HepG2 (cell line): ENCODE data around the gene RPL35A.
"Not testable (repeated sequence)": the region's sequence is repeated elsewhere in the genome, so short reads cannot be mapped to it uniquely, and the experiment has no call there.

Experiments used
- FOXP1 ChIP-seq, 2 experiments: fragments of 450-650 bp in 1 of 2; IDR thresholded peaks; 2 replicates each; pipeline ENCODE4 v1.6.1; 2017 to 2018; ENCODE audit warnings: antibody characterized with exemption in 1 of 2
- POLR2G ChIP-seq: fragments of 200-400 bp; formaldehyde crosslinking; IDR thresholded peaks from 2 replicates; pipeline ENCODE4 v1.6.1; 2018; ENCODE audit warnings: mild to moderate bottlenecking, low read depth, low read length, moderate library complexity
- RAD21 ChIP-seq: fragments of 450-650 bp; formaldehyde crosslinking; IDR thresholded peaks from 2 replicates; pipeline ENCODE4 v1.5.0; 2020; ENCODE audit warnings: mild to moderate bottlenecking
- TCF7 ChIP-seq: sonication (generic); IDR thresholded peaks from 2 replicates; pipeline ENCODE4 v1.6.1; 2016; ENCODE audit warnings: antibody characterized with exemption, low read depth
- ZFP91 ChIP-seq: sonication (generic); formaldehyde crosslinking; IDR thresholded peaks from 2 replicates; pipeline ENCODE4 v1.9.0; 2022; ENCODE audit warnings: missing genetic modification reagents, mild to moderate bottlenecking, borderline replicate concordance
- ZNF230 ChIP-seq: sonication (generic); formaldehyde crosslinking; IDR thresholded peaks from 2 replicates; pipeline ENCODE4 v1.4.0; 2020; ENCODE audit warnings: mild to moderate bottlenecking, missing genetic modification reagents
- ZNF24 ChIP-seq: fragments of 450-650 bp; IDR thresholded peaks from 2 replicates; pipeline ENCODE4 v1.6.1; 2017; ENCODE audit warnings: antibody characterized with exemption, mild to moderate bottlenecking
- ZNF670 ChIP-seq: sonication (generic); formaldehyde crosslinking; IDR thresholded peaks from 2 replicates; pipeline ENCODE4 v1.8.0; 2022; ENCODE audit warnings: mild to moderate bottlenecking, missing genetic modification reagents, borderline replicate concordance
- TF ChIP-seq, protein P1 (sequence below): sonication (generic); formaldehyde crosslinking; IDR thresholded peaks from 2 replicates; pipeline ENCODE4 v1.4.0; 2020; ENCODE audit warnings: missing genetic modification reagents
- TF ChIP-seq, protein P2 (sequence below): sonication (generic); formaldehyde crosslinking; IDR thresholded peaks from 2 replicates; pipeline ENCODE4 v1.4.0; 2020; ENCODE audit warnings: missing genetic modification reagents

GRCh38 chr3:197967337-197967989 lies 17.5 kb downstream of the RPL35A start:
- not testable (repeated sequence) for TF ChIP-seq POLR2G; FOXP1 (IDR thresholded peaks at IDR 0.05); FOXP1 (CRISPR knock-in tag; IDR thresholded peaks at IDR 0.05); ZNF24; RAD21; ZFP91 (CRISPR knock-in tag); ZNF230 (CRISPR knock-in tag); ZNF670 (CRISPR knock-in tag); TCF7
- TF ChIP-seq, protein P1, sequence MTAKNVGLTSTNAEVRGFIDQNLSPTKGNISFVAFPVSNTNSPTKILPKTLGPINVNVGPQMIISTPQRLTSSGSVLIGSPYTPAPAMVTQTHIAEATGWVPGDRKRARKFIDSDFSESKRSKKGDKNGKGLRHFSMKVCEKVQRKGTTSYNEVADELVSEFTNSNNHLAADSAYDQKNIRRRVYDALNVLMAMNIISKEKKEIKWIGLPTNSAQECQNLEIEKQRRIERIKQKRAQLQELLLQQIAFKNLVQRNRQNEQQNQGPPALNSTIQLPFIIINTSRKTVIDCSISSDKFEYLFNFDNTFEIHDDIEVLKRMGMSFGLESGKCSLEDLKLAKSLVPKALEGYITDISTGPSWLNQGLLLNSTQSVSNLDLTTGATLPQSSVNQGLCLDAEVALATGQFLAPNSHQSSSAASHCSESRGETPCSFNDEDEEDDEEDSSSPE = not testable (repeated sequence)
- TF ChIP-seq, protein P2, sequence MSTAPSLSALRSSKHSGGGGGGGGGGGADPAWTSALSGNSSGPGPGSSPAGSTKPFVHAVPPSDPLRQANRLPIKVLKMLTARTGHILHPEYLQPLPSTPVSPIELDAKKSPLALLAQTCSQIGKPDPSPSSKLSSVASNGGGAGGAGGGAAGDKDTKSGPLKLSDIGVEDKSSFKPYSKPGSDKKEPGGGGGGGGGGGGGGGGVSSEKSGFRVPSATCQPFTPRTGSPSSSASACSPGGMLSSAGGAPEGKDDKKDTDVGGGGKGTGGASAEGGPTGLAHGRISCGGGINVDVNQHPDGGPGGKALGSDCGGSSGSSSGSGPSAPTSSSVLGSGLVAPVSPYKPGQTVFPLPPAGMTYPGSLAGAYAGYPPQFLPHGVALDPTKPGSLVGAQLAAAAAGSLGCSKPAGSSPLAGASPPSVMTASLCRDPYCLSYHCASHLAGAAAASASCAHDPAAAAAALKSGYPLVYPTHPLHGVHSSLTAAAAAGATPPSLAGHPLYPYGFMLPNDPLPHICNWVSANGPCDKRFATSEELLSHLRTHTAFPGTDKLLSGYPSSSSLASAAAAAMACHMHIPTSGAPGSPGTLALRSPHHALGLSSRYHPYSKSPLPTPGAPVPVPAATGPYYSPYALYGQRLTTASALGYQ = not testable (repeated sequence)
